Keratinocyte (primary cell): Measurements from ENCODE around the gene ALPK1. TPM values are rescaled to one million over a fixed set of nuclear protein-coding genes. Genes with fewer than 3 reads are reported as not detected.

Experiments
- DNase-seq: peaks from one replicate; pipeline ENCODE4 v3.0.0-alpha.2; 2011; ENCODE audit warnings: low read depth, missing footprints, low spot score
- FAIRE-seq: peaks from 2 replicates; lab custom pipeline; 2011; peaks lifted over from hg19 to GRCh38; lab: Jason Lieb, UNC
- H2AFZ ChIP-seq: 2 replicates; pipeline ENCODE4 v1.6.0; 2012; ENCODE audit warnings: low read length, control low read depth, inconsistent platforms; ENCODE audit not compliant: control insufficient read depth
- H3K27ac ChIP-seq: 2 replicates; pipeline ENCODE4 v1.5.1; 2011; ENCODE audit warnings: low read length; ENCODE audit not compliant: control insufficient read depth, insufficient read depth
- H3K27me3 ChIP-seq: 3 replicates; pipeline ENCODE4 v1.6.0; 2011; ENCODE audit warnings: low read length; ENCODE audit not compliant: control insufficient read depth, insufficient read depth; ENCODE audit errors: extremely low read depth
- H3K36me3 ChIP-seq, 2 experiments: 2 replicates in 1 of 2; 3 replicates in 1 of 2; pipeline ENCODE4 v1.5.1; 2011; ENCODE audit warnings: low read length in 2 of 2, mild to moderate bottlenecking in 1 of 2; ENCODE audit not compliant: control insufficient read depth in 2 of 2, insufficient read depth in 2 of 2; ENCODE audit errors: extremely low read depth in 1 of 2
- H3K4me1 ChIP-seq: 3 replicates; pipeline ENCODE4 v1.5.1; 2011; ENCODE audit warnings: low read length; ENCODE audit not compliant: control insufficient read depth, insufficient read depth; ENCODE audit errors: extremely low read depth
- H3K4me2 ChIP-seq: 3 replicates; pipeline ENCODE4 v1.6.0; 2011; ENCODE audit warnings: low read depth, low read length; ENCODE audit not compliant: control insufficient read depth, insufficient read depth; ENCODE audit errors: extremely low read depth
- H3K4me3 ChIP-seq, 3 experiments: fragments of 200-600 bp in 1 of 3; sonication (generic) in 1 of 3; 2 replicates in 2 of 3; 3 replicates in 1 of 3; pipeline ENCODE4 v1.5.1; 2011 to 2016; ENCODE audit warnings: low read length in 3 of 3, mild to moderate bottlenecking in 3 of 3, control low read depth in 2 of 3, inconsistent platforms in 1 of 3, low read depth in 1 of 3, mixed read lengths in 1 of 3, mixed run types in 1 of 3, moderate library complexity in 1 of 3; ENCODE audit not compliant: control insufficient read depth in 2 of 3, insufficient read depth in 2 of 3; ENCODE audit errors: extremely low read depth in 1 of 3
- H3K79me2 ChIP-seq: 2 replicates; pipeline ENCODE4 v1.6.0; 2012; ENCODE audit warnings: low read length; ENCODE audit not compliant: control insufficient read depth, insufficient read depth
- H3K9ac ChIP-seq: 3 replicates; pipeline ENCODE4 v1.6.0; 2011; ENCODE audit warnings: low read length; ENCODE audit not compliant: control insufficient read depth, insufficient read depth; ENCODE audit errors: extremely low read depth
- H3K9me1 ChIP-seq: 3 replicates; pipeline ENCODE4 v1.6.0; 2011; ENCODE audit warnings: low read length; ENCODE audit not compliant: control insufficient read depth, insufficient read depth; ENCODE audit errors: extremely low read depth
- H3K9me3 ChIP-seq: 2 replicates; pipeline ENCODE4 v1.5.1; 2012; ENCODE audit warnings: low read depth, low read length; ENCODE audit not compliant: control insufficient read depth
- H4K20me1 ChIP-seq: 3 replicates; pipeline ENCODE4 v1.6.0; 2011; ENCODE audit warnings: low read length; ENCODE audit not compliant: control insufficient read depth, insufficient read depth; ENCODE audit errors: extremely low read depth
- EZH2 ChIP-seq: IDR thresholded peaks from one replicate; pipeline ENCODE4 v1.6.1; 2012; ENCODE audit warnings: inconsistent platforms, mild to moderate bottlenecking, low read length, moderate library complexity
- dilution Hi-C: fragments of 300-500 bp; cut with MboI; formaldehyde crosslinking; loops from one replicate; pipeline ENCODE4 v1.7.0; 2020; ENCODE audit warnings: low sequenced_read_pairs; ENCODE audit not compliant: extremely low pct_ligation_motif_present
- polyA plus RNA-seq, 5 experiments: library from polyadenylated mRNA; depleted of rRNA in 3 of 5; stranded (reverse) in 3 of 5; stranded (forward) in 1 of 5; unstranded in 1 of 5; fragments of >200 nt; gene quantifications; 1 replicate in 1 of 5; 2 replicates in 3 of 5; 3 replicates in 1 of 5; pipeline versions ENCODE4 v1.2.1 to v1.2.3, GENCODE V29; 2011 to 2012; ENCODE audit warnings: missing spikeins in 2 of 5, low read depth in 1 of 5, low replicate concordance in 1 of 5
- TF ChIP-seq, protein P1 (sequence below), 3 experiments: IDR thresholded peaks in 1 of 3; conservative IDR thresholded peaks in 1 of 3; optimal IDR thresholded peaks in 1 of 3; 2 replicates in 2 of 3; 3 replicates in 1 of 3; pipeline versions ENCODE3 to v1.5.1; 2011; ENCODE audit warnings: low read length in 3 of 3, mild to moderate bottlenecking in 3 of 3, moderate library complexity in 2 of 3, control low read depth in 1 of 3, inconsistent platforms in 1 of 3; ENCODE audit not compliant: insufficient read depth in 2 of 3; ENCODE audit errors: extremely low read depth in 1 of 3

Gene ALPK1
- polyA plus RNA-seq, 1 donor (not counting 4 experiments of a cell fraction or from before 2014, with no cell fraction given): 5.5 TPM

GRCh38 chr4:112318239-112319142 lies 21.3 kb downstream of the ALPK1 start:
- dilution Hi-C loops: no loop called here
- Histone ChIP-seq H3K9ac (no peak overlapping the region), H3K4me3 (no peak overlapping the region), H3K36me3 (no peaks in the 10 kb centered on the region), H3K79me2 (no peaks in the 10 kb centered on the region), H3K9me1 (no peaks in the 10 kb centered on the region), H3K4me2 (no peak overlapping the region), H4K20me1 (no peaks in the 10 kb centered on the region), H3K27me3 (no peaks in the 10 kb centered on the region), H3K27ac (no peak overlapping the region), H3K4me1 (no peaks in the 10 kb centered on the region), H3K9me3 (no peaks in the 10 kb centered on the region), H2AFZ (no peak overlapping the region)
- TF ChIP-seq, protein P1, sequence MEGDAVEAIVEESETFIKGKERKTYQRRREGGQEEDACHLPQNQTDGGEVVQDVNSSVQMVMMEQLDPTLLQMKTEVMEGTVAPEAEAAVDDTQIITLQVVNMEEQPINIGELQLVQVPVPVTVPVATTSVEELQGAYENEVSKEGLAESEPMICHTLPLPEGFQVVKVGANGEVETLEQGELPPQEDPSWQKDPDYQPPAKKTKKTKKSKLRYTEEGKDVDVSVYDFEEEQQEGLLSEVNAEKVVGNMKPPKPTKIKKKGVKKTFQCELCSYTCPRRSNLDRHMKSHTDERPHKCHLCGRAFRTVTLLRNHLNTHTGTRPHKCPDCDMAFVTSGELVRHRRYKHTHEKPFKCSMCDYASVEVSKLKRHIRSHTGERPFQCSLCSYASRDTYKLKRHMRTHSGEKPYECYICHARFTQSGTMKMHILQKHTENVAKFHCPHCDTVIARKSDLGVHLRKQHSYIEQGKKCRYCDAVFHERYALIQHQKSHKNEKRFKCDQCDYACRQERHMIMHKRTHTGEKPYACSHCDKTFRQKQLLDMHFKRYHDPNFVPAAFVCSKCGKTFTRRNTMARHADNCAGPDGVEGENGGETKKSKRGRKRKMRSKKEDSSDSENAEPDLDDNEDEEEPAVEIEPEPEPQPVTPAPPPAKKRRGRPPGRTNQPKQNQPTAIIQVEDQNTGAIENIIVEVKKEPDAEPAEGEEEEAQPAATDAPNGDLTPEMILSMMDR (optimal IDR thresholded peaks at IDR 0.05 in 1 of 3, IDR thresholded peaks at IDR 0.05 in 1 of 3, conservative IDR thresholded peaks at IDR 0.05 in 1 of 3; ENCODE audit: extremely low read depth in 1 of 3, insufficient read depth in 2 of 3, low read length in 3 of 3): no peak
- no peak for TF ChIP-seq EZH2
- no peak for DNase-seq
- no peak for FAIRE-seq

DNA sequence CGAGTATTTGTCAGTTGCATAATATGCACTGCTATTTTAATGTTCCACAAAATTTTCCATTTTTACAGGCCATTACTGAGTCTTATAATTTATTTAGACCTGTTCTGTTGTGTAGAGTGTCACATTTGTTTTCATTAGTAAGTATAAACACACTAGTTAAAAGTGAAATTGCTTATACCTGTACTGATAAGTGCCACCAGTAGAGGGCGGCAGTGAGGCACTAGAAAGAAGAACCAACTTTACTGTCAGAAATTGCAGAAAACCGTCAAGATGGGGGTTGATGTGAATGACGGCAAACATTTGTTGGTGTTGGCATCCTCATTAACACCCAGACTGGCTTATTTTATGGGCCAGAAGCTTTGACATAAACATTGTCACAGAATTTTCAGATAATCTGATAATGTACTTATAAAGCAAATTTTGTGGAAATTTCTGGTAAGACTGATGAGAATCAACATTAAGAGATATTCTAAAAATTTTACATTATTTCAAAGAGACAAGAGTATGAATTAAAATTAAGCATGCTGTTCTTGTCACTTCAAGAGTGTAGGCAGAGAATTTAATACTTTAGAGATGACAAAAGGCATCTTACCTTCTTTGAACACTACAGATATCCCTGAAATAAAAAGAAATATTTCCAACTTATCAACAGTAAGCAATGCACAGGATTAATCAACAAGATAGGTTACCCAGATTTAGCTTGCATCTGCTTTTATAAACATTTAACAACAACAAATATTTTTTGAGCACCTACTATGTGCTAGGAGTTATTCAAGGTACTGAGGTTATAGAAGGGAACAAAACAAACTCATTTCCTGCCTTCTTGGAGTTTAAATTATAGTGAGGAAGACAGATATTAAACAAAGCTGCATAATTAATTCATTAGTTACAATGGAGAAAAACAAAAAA lies 24.9 kb downstream of the ALPK1 start:
- FAIRE-seq: peak; percentile 51

More for the DNA sequence above, 24.9 kb downstream of the ALPK1 start:
- Histone ChIP-seq H3K27me3 (no peaks in the 10 kb centered on the region), H3K36me3 (no peaks in the 10 kb centered on the region), H3K4me3 (no peak overlapping the region), H3K79me2 (no peaks in the 10 kb centered on the region), H3K9ac (no peak overlapping the region), H4K20me1 (no peaks in the 10 kb centered on the region), H2AFZ (no peak overlapping the region), H3K9me3 (no peaks in the 10 kb centered on the region), H3K4me2 (no peak overlapping the region), H3K9me1 (no peaks in the 10 kb centered on the region), H3K27ac (no peak overlapping the region), H3K4me1 (no peaks in the 10 kb centered on the region)
- TF ChIP-seq EZH2: no peak
- TF ChIP-seq, protein P1 (optimal IDR thresholded peaks at IDR 0.05 in 1 of 3, IDR thresholded peaks at IDR 0.05 in 1 of 3, conservative IDR thresholded peaks at IDR 0.05 in 1 of 3; ENCODE audit: extremely low read depth in 1 of 3, insufficient read depth in 2 of 3, low read length in 3 of 3): peak; percentile 59 to 81 (median 66)
- DNase-seq: peak; percentile 26
- dilution Hi-C loops: no loop called here
